ENCODE results near the gene GNAT3.

GNAT3 gene

GRCh38 chr7:80511964-80512363, at the start of gene GNAT3:
TSS of gene GNAT3 (minus strand) at chr7:80512064. CDS start at chr7:80511926, 138 bp downstream.
- no peak for DNase-seq (ENCODE audit: low spot score)

- no peak for DNase-seq (ENCODE audit: low spot score)
These were observed 46.3 kb upstream of the GNAT3 start for GRCh38 chr7:80558116-80558515.

GRCh38 chr7:80552031-80552694, 40.3 kb upstream of the GNAT3 start:
- no peak for DNase-seq (ENCODE audit: low spot score)

- no peak for DNase-seq (ENCODE audit: low spot score)
These were observed 38.1 kb upstream of the GNAT3 start for GRCh38 chr7:80550005-80550404.

GRCh38 chr7:80548840-80549530, 37.1 kb upstream of the GNAT3 start:
- DNase-seq (ENCODE audit: low spot score): no peak

GRCh38 chr7:80542398-80542797, 30.5 kb upstream of the GNAT3 start:
- no peak for DNase-seq (ENCODE audit: low spot score)

- DNase-seq (ENCODE audit: low spot score): no peak
These were observed 29.0 kb upstream of the GNAT3 start for GRCh38 chr7:80540836-80541235.

GRCh38 chr7:80537091-80537490, 25.2 kb upstream of the GNAT3 start:
- no peak for DNase-seq (ENCODE audit: low spot score)

- no peak for DNase-seq (ENCODE audit: low spot score)
These were observed 24.6 kb upstream of the GNAT3 start for GRCh38 chr7:80536426-80536825.

GRCh38 chr7:80533287-80533686, 21.4 kb upstream of the GNAT3 start:
- DNase-seq (ENCODE audit: low spot score): no peak

GRCh38 chr7:80532153-80532552, 20.3 kb upstream of the GNAT3 start:
- no peak for DNase-seq (ENCODE audit: low spot score)

- DNase-seq (ENCODE audit: low spot score): no peak
These were observed 18.3 kb upstream of the GNAT3 start for GRCh38 chr7:80530136-80530535.

GRCh38 chr7:80529362-80529761, 17.5 kb upstream of the GNAT3 start:
- DNase-seq (ENCODE audit: low spot score): no peak

GRCh38 chr7:80528689-80529088, 16.8 kb upstream of the GNAT3 start:
- DNase-seq (ENCODE audit: low spot score): no peak

GRCh38 chr7:80526472-80526871, 14.6 kb upstream of the GNAT3 start:
- no peak for DNase-seq (ENCODE audit: low spot score)

GRCh38 chr7:80524693-80525092, 12.8 kb upstream of the GNAT3 start:
- DNase-seq (ENCODE audit: low spot score): no peak

GRCh38 chr7:80521809-80522208, 9.9 kb upstream of the GNAT3 start:
- no peak for DNase-seq (ENCODE audit: low spot score)

- no peak for DNase-seq (ENCODE audit: low spot score)
These were observed 8.3 kb upstream of the GNAT3 start for GRCh38 chr7:80520199-80520598.

- DNase-seq (ENCODE audit: low spot score): no peak
These were observed 5.5 kb upstream of the GNAT3 start for GRCh38 chr7:80517282-80517747.

- no peak for DNase-seq (ENCODE audit: low spot score)
These were observed 3.4 kb upstream of the GNAT3 start for GRCh38 chr7:80515298-80515697.

GRCh38 chr7:80510021-80510420, 1.8 kb downstream of the GNAT3 start:
- DNase-seq (ENCODE audit: low spot score): no peak

GRCh38 chr7:80508440-80508839, 3.4 kb downstream of the GNAT3 start:
- no peak for DNase-seq (ENCODE audit: low spot score)

GRCh38 chr7:80505900-80506500, 5.9 kb downstream of the GNAT3 start:
- DNase-seq (ENCODE audit: low spot score): no peak

Data from cerebellar cortex (tissue), 1 donor.